ENCODE results near the gene SHBG. TPM values are rescaled to one million over a fixed set of nuclear protein-coding genes. Genes with fewer than 3 reads are reported as not detected.

Gene SHBG
- polyA plus RNA-seq, 5 donors = 1.1 to 2.0 (median 1.2) TPM

GRCh38 chr17:7646457-7646856 lies 16.5 kb downstream of the SHBG start:
- DNase-seq = no peak

GRCh38 chr17:7647018-7647417 lies 17.1 kb downstream of the SHBG start:
- DNase-seq = no peak

GRCh38 chr17:7650509-7651096 lies 20.7 kb downstream of the SHBG start, which contains the start of gene ATP1B2:
TSS of gene ATP1B2 (plus strand) at chr17:7650926. CDS start at chr17:7651519, 593 bp downstream.
- peak; percentile 76 to 83 for DNase-seq

GRCh38 chr17:7651097-7651664 lies 21.2 kb downstream of the SHBG start:
- DNase-seq = no peak

GRCh38 chr17:7651665-7652387 lies 21.9 kb downstream of the SHBG start:
- peak; percentile 78 to 79 for DNase-seq

GRCh38 chr17:7652388-7653356 lies 22.7 kb downstream of the SHBG start:
- no peak for DNase-seq

GRCh38 chr17:7654832-7655540 lies 25.1 kb downstream of the SHBG start:
- no peak for DNase-seq

GRCh38 chr17:7655541-7655840 lies 25.6 kb downstream of the SHBG start:
- no peak for DNase-seq

GRCh38 chr17:7656958-7657609 lies 27.1 kb downstream of the SHBG start:
- peak; percentile 49 to 58 for DNase-seq

- no peak for DNase-seq
Measured at GRCh38 chr17:7667656-7668406, 37.9 kb downstream of the SHBG start.

- no peak for DNase-seq
Measured at GRCh38 chr17:7668482-7668881, 38.5 kb downstream of the SHBG start.

GRCh38 chr17:7673239-7673638 lies 43.3 kb downstream of the SHBG start:
- no peak for DNase-seq

- no peak for DNase-seq
Measured at GRCh38 chr17:7674934-7675333, 45.0 kb downstream of the SHBG start.

GRCh38 chr17:7676533-7676932 lies 46.6 kb downstream of the SHBG start:
- DNase-seq = no peak

- no peak for DNase-seq
Measured at GRCh38 chr17:7677388-7678067, 47.6 kb downstream of the SHBG start.

All from right lung (tissue), 5 donors.